GM18517 (cell line): ENCODE results near the gene CLCNKA.
"Not testable (repeated sequence)": the region's sequence is repeated elsewhere in the genome, so short reads cannot be mapped to it uniquely, and the experiment has no call there.

ENCODE experiments used
- ATAC-seq: cut with Tn5 transposase; IDR thresholded peaks from one replicate; pipeline ENCODE4 v1.9.1; 2021; ENCODE audit warnings: mild to moderate bottlenecking, moderate library complexity; ENCODE audit not compliant: unreplicated experiment

CLCNKA gene

DNA sequence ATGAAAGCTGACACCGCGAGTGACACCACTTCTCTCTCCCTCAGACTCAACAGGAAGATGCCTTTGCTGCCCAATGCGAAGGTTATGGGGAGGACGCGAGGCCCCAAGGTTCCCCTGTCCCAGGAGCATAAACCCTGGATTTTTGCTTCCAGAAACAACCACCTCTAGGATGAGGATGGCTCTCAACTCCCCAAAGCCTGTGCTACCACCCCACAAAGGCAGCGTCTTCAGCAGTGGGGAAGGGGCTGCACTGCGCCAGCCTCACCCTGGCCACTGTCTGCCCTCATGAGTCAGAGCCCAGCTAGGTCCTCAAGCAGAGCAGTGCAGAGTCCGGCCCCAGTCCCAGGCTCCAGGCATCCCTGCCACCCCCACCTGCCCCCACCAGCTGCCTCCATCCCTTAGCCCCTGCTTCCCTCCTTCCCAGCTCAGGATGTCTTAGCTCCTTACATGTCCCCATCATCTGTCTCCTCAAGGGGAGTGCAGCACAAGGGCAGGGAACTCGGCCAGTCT is 24.7 kb upstream of the CLCNKA start:
- ATAC-seq = no peak

DNA sequence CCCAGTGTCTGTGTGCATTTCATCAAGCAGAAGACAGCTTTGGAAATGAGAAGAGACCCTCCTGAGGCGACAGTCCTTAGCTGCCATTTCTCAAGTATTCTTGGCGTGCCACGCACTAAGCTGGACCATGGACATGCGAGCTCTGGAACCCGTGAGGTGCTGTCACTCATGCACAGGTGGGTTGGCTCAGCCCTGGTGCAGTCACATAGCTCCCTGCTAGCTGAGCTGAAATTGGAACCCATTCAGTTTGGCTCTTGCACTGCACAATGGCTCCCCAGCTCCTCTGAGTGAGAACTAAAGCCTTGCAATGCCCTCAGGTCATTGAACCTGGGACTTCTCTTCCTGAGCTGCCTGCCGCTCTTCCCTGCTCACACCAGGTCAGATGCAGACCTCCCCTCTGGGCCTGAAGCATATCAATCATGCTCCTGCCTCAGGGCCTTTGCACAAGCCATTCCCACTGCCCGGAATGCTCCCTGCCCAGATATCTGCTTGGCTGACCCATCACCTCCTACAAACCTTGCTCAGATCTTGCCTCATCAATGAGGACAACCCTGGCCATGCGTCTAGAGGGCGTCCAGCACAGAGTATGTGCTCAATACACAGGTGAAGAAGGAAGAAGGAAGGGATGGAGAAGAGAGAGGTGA is 24.1 kb upstream of the CLCNKA start:
- ATAC-seq = no peak

DNA sequence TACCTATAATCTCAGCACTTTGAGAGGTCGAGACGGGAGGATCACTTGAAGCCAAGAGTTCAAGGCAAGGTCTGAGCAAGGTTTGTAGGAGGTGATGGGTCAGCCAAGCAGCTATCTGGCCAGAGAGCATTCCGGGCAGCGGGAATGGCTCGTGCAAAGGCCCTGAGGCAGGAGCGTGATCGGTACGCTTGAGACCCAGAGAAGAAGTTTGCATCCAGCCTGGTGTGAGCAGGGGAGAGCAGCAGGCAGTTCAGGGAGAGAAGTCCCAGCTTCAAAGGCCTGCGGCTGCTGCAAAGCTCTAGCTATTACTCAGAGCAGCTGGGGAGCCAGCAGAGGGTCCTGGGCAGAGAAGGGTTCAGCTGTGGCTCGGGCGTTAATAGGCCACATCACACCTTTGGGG is 22.9 kb upstream of the CLCNKA start:
- ATAC-seq = no peak

GRCh38 chr1:16001274-16001673 is 20.6 kb upstream of the CLCNKA start:
- ATAC-seq = not testable (repeated sequence)

GRCh38 chr1:16005597-16005996 is 16.2 kb upstream of the CLCNKA start:
- ATAC-seq = no peak

DNA sequence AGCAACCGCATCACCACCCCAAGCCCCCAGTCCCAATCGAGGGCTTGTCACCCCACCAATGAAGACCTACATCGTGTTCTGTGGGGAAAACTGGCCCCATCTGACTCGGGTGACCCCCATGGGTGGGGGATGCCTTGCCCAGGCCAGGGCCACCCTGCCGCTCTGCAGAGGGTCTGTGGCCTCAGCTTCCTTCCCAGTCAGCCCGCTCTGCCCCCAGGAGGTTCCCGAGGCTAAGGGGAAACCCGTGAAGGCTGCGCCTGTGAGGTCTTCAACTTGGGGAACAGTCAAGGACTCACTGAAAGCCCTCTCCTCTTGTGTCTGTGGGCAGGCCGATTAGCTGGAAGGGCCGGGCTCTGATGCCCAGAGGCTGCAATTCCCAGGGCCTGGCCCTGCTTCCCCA is 15.8 kb upstream of the CLCNKA start:
- no peak for ATAC-seq

- ATAC-seq = no peak
Measured at GRCh38 chr1:16006552-16007485, 15.0 kb upstream of the CLCNKA start.

DNA sequence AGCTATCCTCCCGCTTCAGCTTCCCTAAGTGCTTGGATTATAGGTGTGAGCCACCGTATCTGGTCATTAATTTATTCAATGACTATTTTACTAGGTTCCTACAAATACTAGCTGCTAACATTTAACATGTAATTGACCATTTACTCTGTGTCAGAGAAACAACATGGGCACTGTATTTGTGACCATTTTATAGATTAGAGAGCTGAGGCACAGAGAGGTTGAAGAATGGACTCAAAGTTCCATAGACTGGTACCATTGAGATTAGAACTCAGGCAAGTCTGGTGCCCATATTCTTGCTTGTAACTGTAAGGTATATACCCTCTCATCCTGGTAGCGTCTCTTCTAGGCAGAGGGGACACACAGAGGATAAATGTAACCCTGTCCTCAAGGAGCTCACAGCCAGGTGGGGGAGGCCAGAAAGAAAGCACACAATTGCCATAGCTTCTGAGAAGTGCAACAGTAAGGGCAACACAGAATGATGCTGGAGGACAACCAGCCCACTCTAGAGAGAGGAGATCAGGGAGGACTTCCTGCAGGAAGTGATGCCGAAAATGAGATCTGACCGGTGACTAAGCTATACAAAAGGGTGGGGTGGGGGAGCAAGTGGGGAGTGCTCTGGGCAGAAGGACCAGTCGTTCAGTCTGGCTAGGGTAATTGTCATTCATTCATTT is 14.0 kb upstream of the CLCNKA start:
- no peak for ATAC-seq

DNA sequence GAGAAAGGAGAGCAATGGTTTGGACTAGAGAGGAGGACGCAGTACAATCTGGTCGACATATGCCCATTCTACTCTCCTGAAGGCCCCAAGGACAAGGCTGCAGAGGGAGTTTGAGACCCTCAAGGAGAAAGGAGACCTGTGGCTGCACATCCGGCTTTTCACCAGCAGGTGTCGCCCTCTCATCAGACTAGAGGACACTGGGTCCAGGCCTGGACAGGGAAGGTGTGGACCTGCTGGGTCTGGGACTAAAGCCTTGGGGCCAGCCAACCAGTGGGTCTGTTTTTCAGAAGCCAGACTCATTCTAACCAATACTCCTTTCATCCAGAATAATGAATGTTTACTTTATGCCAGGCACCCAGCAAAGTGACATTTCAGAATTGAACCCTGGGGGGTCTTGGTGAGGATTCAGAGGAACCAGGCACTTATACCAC is 12.8 kb upstream of the CLCNKA start:
- no peak for ATAC-seq

GRCh38 chr1:16009678-16010077 is 12.2 kb upstream of the CLCNKA start:
- no peak for ATAC-seq

DNA sequence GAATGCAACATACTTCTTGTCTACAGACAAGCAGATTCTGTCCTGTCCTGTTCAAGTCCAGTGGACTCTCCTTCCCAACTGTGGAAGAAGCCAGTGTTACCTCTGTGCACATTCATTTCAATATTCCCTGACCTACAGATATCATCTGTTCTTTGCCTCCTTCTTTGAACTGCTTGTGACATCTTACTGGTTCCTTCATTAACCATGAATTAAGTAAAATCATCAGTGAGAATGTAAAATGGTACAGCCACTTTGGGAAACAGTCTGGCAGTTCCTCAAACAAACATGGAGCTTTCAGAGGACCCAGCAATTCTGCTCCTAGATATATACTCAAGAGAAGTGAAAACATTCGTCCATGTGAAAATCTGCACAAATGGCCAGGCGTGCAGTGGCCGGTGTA is 11.0 kb upstream of the CLCNKA start:
- ATAC-seq = no peak

DNA sequence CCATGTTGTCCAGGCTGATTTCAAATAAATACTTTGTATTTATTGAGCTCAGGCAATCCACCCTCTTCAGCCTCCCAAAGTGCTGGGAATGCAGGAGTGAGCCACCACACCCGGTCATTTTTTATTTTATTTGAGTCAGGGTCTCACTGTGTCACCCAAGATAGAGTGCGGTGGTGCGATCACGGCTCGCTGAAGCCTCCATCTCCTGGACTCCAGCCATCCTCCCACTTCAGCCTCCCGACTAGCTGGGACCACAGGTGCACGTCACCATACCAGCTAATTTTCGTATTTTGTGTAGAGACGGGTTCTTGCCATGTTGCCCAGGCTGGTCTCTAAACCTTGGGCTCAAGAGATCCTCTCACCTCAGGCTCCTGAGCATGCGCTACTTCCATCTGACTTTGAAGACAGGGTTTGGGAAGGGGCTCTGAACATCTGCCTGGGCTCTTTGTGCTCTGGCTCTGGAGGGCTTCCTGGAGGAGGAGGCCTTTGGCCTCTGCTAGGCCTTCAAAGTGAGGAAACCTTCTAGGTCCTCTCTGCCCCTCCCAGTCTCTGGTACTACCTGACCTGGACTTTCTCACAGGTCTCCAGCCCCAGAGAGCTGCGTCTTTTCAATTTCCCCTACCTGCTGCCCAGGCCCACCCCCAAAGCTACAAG is 9.8 kb upstream of the CLCNKA start:
- no peak for ATAC-seq

GRCh38 chr1:16012590-16013219 is 9.1 kb upstream of the CLCNKA start:
- no peak for ATAC-seq

DNA sequence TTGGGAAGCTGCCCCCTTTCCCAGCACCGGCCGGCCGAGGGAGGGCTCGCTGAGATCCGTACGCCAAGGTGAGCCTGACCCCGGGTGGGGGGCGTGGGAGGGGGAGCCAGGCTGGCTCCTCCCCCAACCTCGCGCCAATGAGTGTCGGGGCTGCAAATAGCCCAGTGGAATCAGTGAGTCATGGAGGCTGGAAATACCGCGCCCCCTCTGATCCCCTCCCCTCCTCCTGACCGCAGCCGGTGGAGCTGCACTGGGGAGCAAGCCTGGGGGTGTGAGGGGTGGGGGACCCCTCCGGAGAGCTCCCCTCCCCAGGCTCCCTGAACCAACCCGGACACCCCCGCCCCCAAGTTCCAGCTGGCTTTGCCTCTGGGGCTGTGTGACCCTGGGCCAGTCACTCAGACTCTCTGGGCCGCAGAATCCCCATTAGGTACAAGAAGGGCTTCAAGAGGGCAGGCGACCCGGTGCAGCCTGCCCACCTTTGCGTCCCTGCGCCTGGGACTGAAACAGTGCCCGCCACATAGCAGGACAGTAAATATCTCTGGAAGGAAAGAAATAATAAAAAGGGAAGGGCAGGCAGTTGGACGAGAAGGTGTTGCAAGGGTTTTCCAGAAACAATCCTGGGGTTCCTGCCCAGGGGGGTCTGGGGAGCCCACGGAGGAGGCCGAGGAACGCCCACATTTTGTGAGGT is 8.5 kb upstream of the CLCNKA start:
- no peak for ATAC-seq

DNA sequence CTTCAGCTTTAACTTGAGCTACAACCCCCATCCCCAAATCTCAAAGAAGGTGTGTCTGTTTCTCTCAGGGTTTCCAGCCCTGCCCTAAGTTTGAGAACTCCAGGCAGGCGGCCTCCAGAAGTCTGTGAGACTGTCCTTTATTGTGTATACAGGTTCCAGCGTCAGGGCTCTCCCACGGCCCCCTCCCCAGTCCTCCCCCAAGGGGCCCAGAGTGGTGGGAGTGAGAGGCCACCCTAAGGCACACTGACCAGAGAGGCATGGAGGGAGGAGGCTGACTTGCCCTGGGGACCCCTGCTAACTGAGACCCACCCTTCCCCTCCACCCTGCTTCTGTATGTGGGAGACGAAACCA is 8.0 kb upstream of the CLCNKA start:
- no peak for ATAC-seq

GRCh38 chr1:16014509-16015482 is 7.0 kb upstream of the CLCNKA start:
- ATAC-seq = no peak

GRCh38 chr1:16015491-16015890 is 6.3 kb upstream of the CLCNKA start:
- ATAC-seq = no peak

DNA sequence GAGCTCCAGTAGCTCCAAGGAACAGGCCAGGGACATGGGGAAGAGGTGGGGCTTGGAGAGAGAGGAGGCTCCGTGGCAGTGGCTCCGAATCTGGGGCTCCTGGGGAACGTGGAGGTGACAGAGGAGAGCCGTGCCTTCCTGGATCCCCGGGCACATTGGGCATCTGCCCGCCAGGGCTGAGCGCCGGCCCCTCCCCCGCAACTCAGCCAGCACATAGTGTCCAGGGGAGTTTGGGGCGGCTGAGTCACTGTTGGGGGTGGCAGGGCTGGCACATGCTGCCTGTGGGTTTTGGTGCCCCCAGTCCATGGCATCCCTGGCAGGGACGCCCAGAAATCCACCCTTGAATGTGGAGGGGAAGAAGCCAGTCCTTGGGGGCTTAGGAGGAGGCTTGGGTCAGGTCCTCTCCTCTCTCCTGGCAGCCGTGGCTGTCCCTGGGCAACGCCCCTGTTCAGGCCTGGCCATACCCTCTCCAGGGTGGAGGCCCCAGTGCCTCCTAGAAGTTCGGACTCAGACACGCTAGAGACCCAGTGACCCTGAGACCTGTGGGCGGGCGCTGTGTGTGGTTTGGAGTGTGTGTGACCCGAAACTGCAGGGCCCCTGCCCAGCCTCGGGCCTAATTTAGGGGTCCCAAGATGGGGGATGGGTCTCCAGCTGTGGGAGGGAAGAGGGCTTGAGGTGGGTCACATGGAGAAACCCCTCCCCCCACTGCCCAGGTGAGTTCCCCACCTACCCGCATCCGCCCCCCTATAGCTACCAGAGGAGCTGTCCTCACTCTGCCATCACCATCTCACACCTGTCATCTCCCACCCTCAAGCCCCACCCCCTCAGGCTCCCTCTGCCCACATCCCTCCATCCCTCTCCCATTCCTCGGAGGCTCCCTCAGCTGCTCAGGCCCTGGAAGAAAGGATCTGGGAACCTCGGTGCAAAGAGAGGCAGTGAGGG is 5.6 kb upstream of the CLCNKA start:
- no peak for ATAC-seq
